Activated naive CD4-positive, alpha-beta T cell treated with anti-CD3 and anti-CD28 coated beads, Interleukin-2, amount 50 U/mL, for 72 hours (primary cell): Measurements from ENCODE around the gene ISM1. TPM values are rescaled to one million over a fixed set of nuclear protein-coding genes. Genes with fewer than 3 reads are reported as not detected.
"Not testable (repeated sequence)": the region's sequence is repeated elsewhere in the genome, so short reads cannot be mapped to it uniquely, and the experiment has no call there.

Experiments
- ATAC-seq, 2 donors: fragments of 150-1000 bp; cut with Tn5 transposase; 2 replicates each; pipeline ENCODE4 v1.10.0; 2021; ENCODE audit warnings: mild to moderate bottlenecking in 2 of 2, moderate library complexity in 2 of 2
- DNase-seq, 2 donors: peaks; one replicate each; pipeline ENCODE4 v3.0.0; 2021 to 2022; ENCODE audit warnings: low spot score in 2 of 2
- H3K27ac Mint-ChIP-seq, 2 donors: one replicate each; pipeline ENCODE4 v1.8.0; 2022; ENCODE audit warnings: mild to moderate bottlenecking in 2 of 2, mixed read lengths in 2 of 2
- H3K36me3 Mint-ChIP-seq, 2 donors: one replicate each; pipeline ENCODE4 v1.8.0; 2022; ENCODE audit warnings: mixed read lengths in 2 of 2
- H3K9me3 Mint-ChIP-seq, 2 donors: one replicate each; pipeline ENCODE4 v1.8.0; 2022; ENCODE audit warnings: mixed read lengths in 2 of 2
- total RNA-seq, 2 donors: library from RNA; stranded (reverse); gene quantifications; one replicate each; pipeline ENCODE4 v1.2.3, GENCODE V29; 2022

ISM1 gene
- total RNA-seq, 2 donors from 2014 or later, result 0.31 to 0.50 TPM

DNA sequence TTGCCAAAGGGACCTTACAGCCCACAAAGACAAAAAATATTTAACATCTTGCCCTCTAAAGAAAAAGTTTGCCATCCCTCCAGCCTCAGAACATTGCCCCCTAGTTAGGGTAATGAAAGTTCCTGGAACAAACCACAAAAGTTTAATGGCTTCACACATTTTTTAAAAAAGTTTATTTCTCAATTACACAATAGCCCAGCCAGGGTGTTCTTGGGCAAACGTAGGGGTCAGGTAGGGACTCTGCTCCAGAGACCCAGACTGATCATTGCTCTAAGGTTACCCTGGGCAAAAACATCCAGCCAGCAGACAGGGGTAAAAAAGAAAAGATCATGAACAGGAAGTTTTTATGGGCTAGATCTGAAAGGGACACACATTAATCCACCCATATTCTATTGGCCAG lies 4.5 kb upstream of the ISM1 start:
- ATAC-seq (no peak), DNase-seq (no peak)
- Mint-ChIP-seq H3K9me3 (no peaks in the 10 kb centered on the region), H3K36me3 (peaks cover 0 to 5% of the 10 kb centered on the region in 2 donors), H3K27ac (no peak overlapping the region)

- no peak for DNase-seq
- Mint-ChIP-seq H3K36me3 (peaks cover 0 to 5% of the 10 kb centered on the region in 2 donors), H3K27ac (no peak overlapping the region), H3K9me3 (no peaks in the 10 kb centered on the region)
- no peak for ATAC-seq
Measured at GRCh38 chr20:13219327-13220193, 1.5 kb upstream of the ISM1 start.

- Mint-ChIP-seq H3K27ac (no peak overlapping the region), H3K36me3 (peaks cover 0 to 5% of the 10 kb centered on the region in 2 donors), H3K9me3 (no peaks in the 10 kb centered on the region)
- DNase-seq (peak; percentile 36 to 56), ATAC-seq (peak; percentile 44 to 52)
Measured at GRCh38 chr20:13220194-13220903, 725 bp upstream of the ISM1 start.

- peaks cover 5 to 8% of the 10 kb centered on the region in 2 donors for H3K36me3 Mint-ChIP-seq
- ATAC-seq (peak in 1 of 2 donors; percentile 57), DNase-seq (no peak)
- peaks cover 3 to 5% of the 10 kb centered on the region in 2 donors for H3K9me3 Mint-ChIP-seq
- H3K27ac Mint-ChIP-seq, result no peak overlapping the region
Measured at GRCh38 chr20:13221313-13221672, 219 bp downstream of the ISM1 start.

DNA sequence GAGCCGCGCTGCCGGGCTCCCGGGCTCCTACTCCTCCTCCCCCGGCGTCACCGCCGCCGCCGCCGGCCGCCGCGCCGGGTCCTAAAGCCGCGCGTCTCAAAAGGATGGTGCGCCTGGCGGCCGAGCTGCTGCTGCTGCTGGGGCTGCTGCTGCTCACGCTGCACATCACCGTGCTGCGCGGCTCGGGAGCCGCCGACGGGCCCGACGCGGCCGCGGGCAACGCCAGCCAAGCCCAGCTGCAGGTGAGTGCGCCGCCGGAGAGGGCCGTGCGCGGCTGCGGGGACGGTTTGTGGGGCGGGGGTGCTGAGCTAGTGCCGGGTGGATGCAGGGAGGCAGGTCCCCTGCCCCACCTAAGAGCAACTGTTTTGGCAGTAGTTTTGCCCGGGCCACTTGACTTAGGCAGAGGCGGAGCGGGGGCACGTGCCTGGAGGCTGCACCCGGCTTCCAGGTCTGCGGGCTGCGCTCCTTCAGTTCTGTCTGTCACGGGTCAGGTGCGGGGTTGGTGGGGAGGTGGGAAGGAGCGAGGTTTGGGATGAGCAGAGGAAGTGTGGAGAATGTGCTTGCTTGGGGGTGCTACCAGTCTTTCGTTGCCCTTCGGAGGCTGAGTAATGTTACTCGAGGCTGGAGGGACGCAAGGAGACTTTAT lies 722 bp downstream of the ISM1 start:
- peak; percentile 73 to 90 for ATAC-seq
- peak; percentile 58 to 68 for DNase-seq
- peaks cover 10 to 13% of the 10 kb centered on the region in 2 donors for H3K36me3 Mint-ChIP-seq
- no peak overlapping the region for H3K27ac Mint-ChIP-seq
- H3K9me3 Mint-ChIP-seq, result peaks cover 8 to 10% of the 10 kb centered on the region in 2 donors

DNA sequence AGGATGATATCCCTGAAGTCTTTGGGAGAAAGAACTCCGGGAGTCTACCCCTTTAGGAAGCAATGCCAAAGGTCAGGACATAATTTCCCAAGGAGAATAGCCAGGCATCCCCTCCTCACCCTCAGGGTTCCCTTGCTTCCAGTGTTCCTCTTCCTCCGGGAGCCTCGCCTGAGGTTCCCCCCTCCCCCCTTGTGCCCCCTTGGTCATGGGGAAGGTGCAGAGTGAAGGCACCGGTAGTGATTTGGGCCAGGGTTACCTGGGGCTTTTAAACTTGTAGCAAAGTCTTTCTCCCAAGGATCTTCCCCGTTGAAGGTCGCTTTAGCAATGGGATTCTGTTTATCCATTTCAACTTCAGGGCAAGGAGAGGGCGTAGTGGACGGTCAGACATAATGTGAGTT lies 1.2 kb downstream of the ISM1 start:
- ATAC-seq, result no peak
- Mint-ChIP-seq H3K27ac (no peak overlapping the region), H3K9me3 (peaks cover 8 to 10% of the 10 kb centered on the region in 2 donors), H3K36me3 (peaks cover 14 to 15% of the 10 kb centered on the region in 2 donors)
- no peak for DNase-seq

- ATAC-seq (no peak), DNase-seq (no peak)
- Mint-ChIP-seq H3K27ac (no peak overlapping the region), H3K9me3 (peaks cover 8 to 10% of the 10 kb centered on the region in 2 donors), H3K36me3 (peaks cover 13 to 22% of the 10 kb centered on the region in 2 donors)
Measured at GRCh38 chr20:13223736-13224520, 2.9 kb downstream of the ISM1 start.

DNA sequence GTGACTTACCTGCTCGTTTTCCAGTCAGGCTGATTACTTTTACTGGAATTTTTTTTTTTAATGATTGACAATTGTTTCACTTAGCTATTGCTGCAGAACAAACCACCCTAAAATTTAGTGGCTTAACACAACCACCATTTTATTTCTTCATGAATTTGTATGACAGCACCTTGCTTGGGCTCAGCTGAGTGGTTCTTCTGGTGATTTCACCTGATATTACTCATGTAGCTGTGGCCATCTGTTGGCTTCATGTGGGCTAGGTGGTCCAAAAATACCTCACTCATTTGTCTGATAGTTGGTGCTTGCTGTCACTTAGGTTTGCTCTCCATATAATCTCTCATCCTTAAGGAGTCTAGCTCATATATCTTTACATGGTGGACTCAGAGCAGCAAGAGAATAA lies 5.3 kb downstream of the ISM1 start:
- H3K27ac Mint-ChIP-seq, result no peak overlapping the region
- peaks cover 17 to 23% of the 10 kb centered on the region in 2 donors for H3K36me3 Mint-ChIP-seq
- ATAC-seq (no peak), DNase-seq (no peak)
- H3K9me3 Mint-ChIP-seq, result peaks cover 8 to 10% of the 10 kb centered on the region in 2 donors

DNA sequence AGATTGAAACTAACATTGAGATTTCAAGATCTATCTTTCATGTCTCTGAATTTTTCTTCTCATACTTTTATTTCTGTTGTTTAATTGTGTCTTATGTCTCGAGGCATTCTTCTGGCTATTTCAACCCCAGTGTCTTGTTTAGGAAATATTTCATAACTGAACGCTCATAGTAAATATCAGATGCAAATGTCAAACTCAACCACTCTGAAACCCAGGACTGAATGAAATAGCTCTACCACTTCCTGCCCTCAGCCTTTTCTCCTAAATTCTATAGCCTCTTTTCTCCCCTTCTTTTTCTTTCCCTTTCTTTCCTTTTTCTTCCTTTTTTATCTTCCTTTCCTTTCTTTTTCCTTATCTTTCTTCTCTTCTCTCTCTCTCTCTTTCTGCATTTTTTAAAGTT lies 7.7 kb downstream of the ISM1 start:
- Mint-ChIP-seq H3K27ac (peak overlapping the region; percentile 86 to 90), H3K36me3 (peaks cover 17 to 23% of the 10 kb centered on the region in 2 donors), H3K9me3 (peaks cover 8 to 10% of the 10 kb centered on the region in 2 donors)
- ATAC-seq (peak in 1 of 2 donors; percentile 17), DNase-seq (no peak)

- H3K27ac Mint-ChIP-seq, result peak overlapping the region; percentile 46 to 86
- ATAC-seq, result peak; percentile 81 to 85
Measured at GRCh38 chr20:13229538-13229937, 8.5 kb downstream of the ISM1 start.

GRCh38 chr20:13231031-13231752 lies 10.1 kb downstream of the ISM1 start:
- ATAC-seq, result peak; percentile 69 to 77
- H3K9me3 Mint-ChIP-seq, result peaks cover 6 to 11% of the 10 kb centered on the region in 2 donors
- H3K27ac Mint-ChIP-seq, result peak overlapping the region; percentile 74 to 93
- peaks cover 18 to 21% of the 10 kb centered on the region in 2 donors for H3K36me3 Mint-ChIP-seq
- DNase-seq, result peak in 1 of 2 donors; percentile 27

More at GRCh38 chr20:13229538-13229937, 8.5 kb downstream of the ISM1 start:
- H3K36me3 Mint-ChIP-seq, result peaks cover 17 to 23% of the 10 kb centered on the region in 2 donors
- DNase-seq, result no peak
- H3K9me3 Mint-ChIP-seq, result peaks cover 8 to 10% of the 10 kb centered on the region in 2 donors

DNA sequence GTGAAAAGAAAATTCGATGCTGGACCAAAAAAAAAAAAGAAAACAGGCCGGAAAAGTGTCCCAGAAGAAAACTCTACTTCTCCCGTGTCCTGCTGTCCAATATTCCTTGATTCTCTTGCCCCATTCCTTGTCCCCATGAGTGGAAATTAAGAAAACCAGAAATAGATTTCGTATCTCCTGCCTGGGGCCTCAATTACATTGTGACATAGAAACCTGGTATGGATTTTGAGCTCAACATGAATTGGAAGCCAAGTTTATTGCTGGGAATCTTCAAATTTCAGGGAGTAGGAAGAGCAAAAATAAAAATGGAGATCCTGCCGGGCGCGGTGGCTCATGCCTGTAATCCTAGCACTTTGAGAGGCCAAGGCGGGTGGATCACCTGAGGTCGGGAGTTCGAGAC lies 11.9 kb downstream of the ISM1 start:
- ATAC-seq (no peak), DNase-seq (no peak)
- Mint-ChIP-seq H3K36me3 (peaks cover 7 to 14% of the 10 kb centered on the region in 2 donors), H3K9me3 (peaks cover 0 to 8% of the 10 kb centered on the region in 2 donors), H3K27ac (no peak overlapping the region)

DNA sequence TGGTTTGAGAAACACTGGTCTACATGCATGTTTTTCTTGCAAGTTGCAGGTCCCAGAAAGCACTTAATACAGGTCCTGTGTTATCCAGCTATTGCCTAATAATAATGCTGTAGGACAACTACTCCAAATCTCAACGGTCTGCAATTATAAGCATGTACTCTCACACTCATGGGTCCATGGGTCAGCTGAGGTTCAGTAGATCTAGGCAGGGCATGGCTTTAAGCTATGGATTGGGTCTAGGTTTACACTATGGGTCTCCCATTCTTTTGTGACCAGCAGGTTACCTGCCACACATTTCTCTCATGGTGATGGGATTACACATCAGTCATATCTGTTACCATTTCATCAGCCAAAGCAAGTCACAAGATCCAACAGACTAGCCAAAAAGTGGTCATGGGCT lies 13.9 kb downstream of the ISM1 start:
- DNase-seq (no peak), ATAC-seq (no peak)
- Mint-ChIP-seq H3K9me3 (peaks cover 0 to 8% of the 10 kb centered on the region in 2 donors), H3K27ac (no peak overlapping the region), H3K36me3 (peaks cover 0 to 6% of the 10 kb centered on the region in 2 donors)

DNA sequence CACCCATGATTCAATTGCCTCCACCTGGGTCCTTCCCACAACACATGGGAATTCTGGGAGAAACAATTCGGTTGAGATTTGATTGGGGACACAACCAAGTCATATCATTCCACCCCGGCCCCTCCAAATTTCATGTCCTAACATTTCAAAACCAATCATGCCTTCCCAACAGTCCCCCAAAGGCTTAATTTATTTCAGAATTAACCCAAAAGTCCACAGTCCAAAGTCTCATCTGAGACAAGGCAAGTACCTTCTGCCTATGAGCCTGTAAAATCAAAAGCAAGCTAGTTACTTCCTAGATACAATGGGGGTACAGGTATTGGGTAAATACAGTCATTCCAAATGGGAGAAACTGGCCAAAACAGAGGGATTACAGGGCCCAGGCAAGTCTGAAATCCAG lies 15.3 kb downstream of the ISM1 start:
- not testable (repeated sequence) for ATAC-seq, H3K27ac Mint-ChIP-seq, H3K9me3 Mint-ChIP-seq, DNase-seq, H3K36me3 Mint-ChIP-seq

- ATAC-seq (no peak), DNase-seq (no peak)
- Mint-ChIP-seq H3K36me3 (peaks cover 0 to 6% of the 10 kb centered on the region in 2 donors), H3K9me3 (peaks cover 0 to 8% of the 10 kb centered on the region in 2 donors), H3K27ac (no peak overlapping the region)
Measured at GRCh38 chr20:13236990-13237720, 16.1 kb downstream of the ISM1 start.
